HEK293 (cell line): ENCODE data around the gene ARHGAP15.

Experiments used
- CTCF ChIP-seq: fragments of 450-650 bp; formaldehyde crosslinking; IDR thresholded peaks from 2 replicates; pipeline ENCODE4 v1.5.1; 2016; ENCODE audit warnings: missing biosample characterization, missing genetic modification characterization
- RBAK ChIP-seq: fragments of 450-650 bp; formaldehyde crosslinking; IDR thresholded peaks from 2 replicates; pipeline ENCODE4 v1.5.1; 2016; ENCODE audit warnings: missing biosample characterization, missing genetic modification characterization
- TSHZ1 ChIP-seq: fragments of 450-650 bp; formaldehyde crosslinking; IDR thresholded peaks from 2 replicates; pipeline ENCODE4 v1.5.1; 2016; ENCODE audit warnings: missing biosample characterization, missing genetic modification characterization, borderline replicate concordance
- ZBTB1 ChIP-seq: fragments of 450-650 bp; formaldehyde crosslinking; IDR thresholded peaks from 2 replicates; pipeline ENCODE4 v1.5.1; 2016; ENCODE audit warnings: missing biosample characterization, missing genetic modification characterization
- ZBTB11 ChIP-seq: fragments of 450-650 bp; formaldehyde crosslinking; conservative IDR thresholded peaks from 2 replicates; pipeline ENCODE4 v1.5.1; 2016; ENCODE audit warnings: low read depth, missing biosample characterization, missing genetic modification characterization
- ZBTB7A ChIP-seq: fragments of 450-650 bp; formaldehyde crosslinking; IDR thresholded peaks from 2 replicates; pipeline ENCODE4 v1.5.1; 2016; ENCODE audit warnings: low read depth, missing biosample characterization, missing genetic modification characterization
- ZIC2 ChIP-seq: fragments of 450-650 bp; formaldehyde crosslinking; IDR thresholded peaks from 2 replicates; pipeline ENCODE4 v1.5.1; 2016; ENCODE audit warnings: missing biosample characterization, missing genetic modification characterization
- ZNF121 ChIP-seq: fragments of 450-650 bp; formaldehyde crosslinking; IDR thresholded peaks from 2 replicates; pipeline ENCODE4 v1.5.1; 2016; ENCODE audit warnings: missing biosample characterization, missing genetic modification characterization
- ZNF24 ChIP-seq: fragments of 450-650 bp; formaldehyde crosslinking; IDR thresholded peaks from 2 replicates; pipeline ENCODE4 v1.5.1; 2016; ENCODE audit warnings: missing biosample characterization, missing genetic modification characterization
- ZNF324 ChIP-seq: fragments of 450-650 bp; formaldehyde crosslinking; IDR thresholded peaks from 2 replicates; pipeline ENCODE4 v1.5.1; 2016; ENCODE audit warnings: missing biosample characterization, missing genetic modification characterization
- ZNF398 ChIP-seq: fragments of 450-650 bp; formaldehyde crosslinking; IDR thresholded peaks from 2 replicates; pipeline ENCODE4 v1.5.1; 2017; ENCODE audit warnings: missing biosample characterization, missing genetic modification characterization
- ZNF473 ChIP-seq: fragments of 450-650 bp; formaldehyde crosslinking; IDR thresholded peaks from 2 replicates; pipeline ENCODE4 v1.5.1; 2017; ENCODE audit warnings: missing biosample characterization, missing genetic modification characterization
- ZNF548 ChIP-seq: fragments of 450-650 bp; formaldehyde crosslinking; IDR thresholded peaks from 2 replicates; pipeline ENCODE4 v1.5.1; 2016; ENCODE audit warnings: missing biosample characterization, missing genetic modification characterization
- ZNF777 ChIP-seq: fragments of 450-650 bp; formaldehyde crosslinking; IDR thresholded peaks from 2 replicates; pipeline ENCODE4 v1.5.1; 2017; ENCODE audit warnings: missing biosample characterization, missing genetic modification characterization, borderline replicate concordance

- TF ChIP-seq ZNF24 (tag by site-specific recombination) (no peak), ZNF777 (tag by site-specific recombination) (no peak), ZNF473 (tag by site-specific recombination) (no peak), ZBTB11 (tag by site-specific recombination) (no peak), CTCF (no peak), ZBTB1 (no peak), ZNF398 (no peak), ZNF548 (tag by site-specific recombination) (no peak), ZIC2 (no peak), TSHZ1 (no peak), ZNF121 (tag by site-specific recombination) (no peak), RBAK (tag by site-specific recombination) (no peak), ZNF324 (tag by site-specific recombination) (no peak), ZBTB7A (tag by site-specific recombination) (no peak)
Measured at GRCh38 chr2:143710196-143710595, 581.0 kb downstream of the ARHGAP15 start.
